Vagina (tissue), 2 donors: ENCODE results near the gene FRMPD1.

Experiments used
- CTCF ChIP-seq, 3 experiments: fragments of 450-650 bp in 2 of 3; fragments of 200-600 bp in 1 of 3; sonication (generic) in 1 of 3; IDR thresholded peaks; one replicate each; pipeline ENCODE4 v1.5.1; 2017 to 2019; ENCODE audit warnings: antibody characterized with exemption in 3 of 3, mild to moderate bottlenecking in 2 of 3, moderate library complexity in 2 of 3
- POLR2A ChIP-seq, 2 donors: fragments of 450-650 bp; IDR thresholded peaks; one replicate each; pipeline ENCODE4 v1.6.1; 2017; ENCODE audit warnings: antibody characterized with exemption in 2 of 2, mild to moderate bottlenecking in 2 of 2, moderate library complexity in 2 of 2

GRCh38 chr9:37758747-37759146, 108.0 kb downstream of the FRMPD1 start:
- TF ChIP-seq POLR2A (IDR thresholded peaks at IDR 0.05), result no peak
- no peak for TF ChIP-seq CTCF (IDR thresholded peaks at IDR 0.05)
